GM12878 (cell line): ENCODE data around the gene MARS1. TPM values are rescaled to one million over a fixed set of nuclear protein-coding genes. Genes with fewer than 3 reads are reported as not detected.

Source experiments
- ATAC-seq: fragments of 200-7000 bp; cut with Tn5 transposase; 3 replicates; pipeline ENCODE4 v1.9.1; 2020; ENCODE audit warnings: mild to moderate bottlenecking, moderate library complexity
- BruUV-seq: library from RNA; stranded (reverse); fragments of 400-500 nt; replicated peaks from 2 replicates; lab custom pipeline; 2021; lab: Mats Ljungman, UMichigan
- CTCF ChIA-PET: fragments of 300-600 bp; sonication (Branson Sonifier 250); formaldehyde crosslinking; extraction: SDS; loops from one replicate; lab custom pipeline; 2021; ENCODE audit warnings: inconsistent platforms; lab: Yijun Ruan, JAX
- POLR2A ChIA-PET: fragments of 350-600 bp; formaldehyde crosslinking; extraction: SDS; loops from one replicate; lab custom pipeline; 2021; ENCODE audit warnings: inconsistent platforms; lab: Charles Lee
- RAD21 ChIA-PET: fragments of 300-600 bp; sonication (Branson Sonifier 250); formaldehyde crosslinking; loops from one replicate; lab custom pipeline; 2023; ENCODE audit warnings: antibody characterized with exemption; ENCODE audit not compliant: unreplicated experiment; lab: Charles Lee
- SMC1A ChIA-PET: fragments of 300-600 bp; sonication (Branson Sonifier 250); formaldehyde crosslinking; loops from one replicate; lab custom pipeline; 2023; ENCODE audit not compliant: unreplicated experiment, uncharacterized antibody; lab: Charles Lee
- DNase-seq: peaks from one replicate; pipeline ENCODE4 v3.0.0-alpha.2; 2011; ENCODE audit warnings: low read depth, low spot score
- FAIRE-seq: peaks from 3 replicates; lab custom pipeline; 2011; peaks lifted over from hg19 to GRCh38; lab: Jason Lieb, UNC
- H2AFZ ChIP-seq: 2 replicates; pipeline ENCODE4 v1.6.0; 2011; ENCODE audit warnings: low read depth, low read length, control low read depth; ENCODE audit not compliant: control insufficient read depth
- H3K27ac ChIP-seq: 2 replicates; pipeline ENCODE4 v1.5.1; 2011; ENCODE audit warnings: control low read depth; ENCODE audit not compliant: control insufficient read depth, insufficient read depth
- H3K27me3 ChIP-seq, 2 experiments: replicated peaks in 1 of 2; 2 replicates each; pipeline versions ENCODE4 v1.6.0 to v1.6.1; 2011; ENCODE audit warnings: low read length in 1 of 2; ENCODE audit not compliant: control insufficient read depth in 2 of 2, insufficient read depth in 2 of 2
- H3K36me3 ChIP-seq, 2 experiments: 2 replicates each; pipeline ENCODE4 v1.5.1; 2011; ENCODE audit warnings: low read length in 1 of 2; ENCODE audit not compliant: control insufficient read depth in 2 of 2, insufficient read depth in 2 of 2
- H3K4me1 ChIP-seq: 2 replicates; pipeline ENCODE4 v1.6.1; 2011; ENCODE audit warnings: mild to moderate bottlenecking, low read length, moderate library complexity, mixed read lengths; ENCODE audit not compliant: control insufficient read depth, insufficient read depth
- H3K4me2 ChIP-seq: 2 replicates; pipeline ENCODE4 v1.6.0; 2011; ENCODE audit warnings: control low read depth; ENCODE audit not compliant: control insufficient read depth, insufficient read depth
- H3K4me3 ChIP-seq: fragments of 200-600 bp; sonication (generic); 2 replicates; pipeline ENCODE4 v1.5.1; 2016
- H3K79me2 ChIP-seq: 2 replicates; pipeline ENCODE4 v1.6.0; 2011; ENCODE audit warnings: low read length; ENCODE audit not compliant: control insufficient read depth, insufficient read depth
- H3K9ac ChIP-seq: 2 replicates; pipeline ENCODE4 v1.8.0; 2011; ENCODE audit warnings: low read length, control low read depth, mixed read lengths; ENCODE audit not compliant: control insufficient read depth, insufficient read depth
- H3K9me3 ChIP-seq: replicated peaks from 3 replicates; pipeline ENCODE4 v1.5.1; 2011; ENCODE audit warnings: mild to moderate bottlenecking, low read length; ENCODE audit not compliant: control insufficient read depth, insufficient read depth
- H4K20me1 ChIP-seq: 2 replicates; pipeline ENCODE4 v1.6.0; 2011; ENCODE audit not compliant: control insufficient read depth, insufficient read depth
- BACH1 ChIP-seq: fragments of 450-650 bp; IDR thresholded peaks from 2 replicates; pipeline ENCODE4 v1.6.1; 2017; ENCODE audit warnings: mild to moderate bottlenecking, borderline replicate concordance
- POLR2A ChIP-seq: IDR thresholded peaks from 2 replicates; pipeline ENCODE4 v1.6.1; 2011; ENCODE audit warnings: low read depth, mild to moderate bottlenecking, low read length
- RUNX3 ChIP-seq: IDR thresholded peaks from 2 replicates; pipeline ENCODE4 v1.6.1; 2012; ENCODE audit warnings: low read length, inconsistent platforms
- ZBED1 ChIP-seq: IDR thresholded peaks from 2 replicates; pipeline ENCODE4 v1.6.1; 2016; ENCODE audit warnings: borderline replicate concordance
- WGBS: methylation state at CpG from one replicate; pipeline ENCODE4 v1.1.6; 2016; ENCODE audit warnings: low lambda C conversion rate; ENCODE audit not compliant: insufficient replicate concordance, insufficient coverage; ENCODE audit errors: missing lambda C conversion rate; 5-methylcytosine and 5-hydroxymethylcytosine counted together
- in situ Hi-C: fragments of 300-500 bp; cut with MboI; formaldehyde crosslinking; loops from 9 replicates; pipeline ENCODE4 v1.14.3; 2018; ENCODE audit warnings: mixed read lengths
- intact Hi-C: fragments of 100-400 bp; cut with micrococcal nuclease; formaldehyde crosslinking; loops from one replicate; pipeline ENCODE4 v1.14.2; 2022; ENCODE audit not compliant: unreplicated experiment
- polyA plus RNA-seq, 11 experiments: library from polyadenylated mRNA; depleted of rRNA in 4 of 11; unstranded in 6 of 11; stranded (reverse) in 5 of 11; fragments of >200 nt; fragmentation: Nextera tagmentation in 4 of 11; fragmentation: Illumina TruSeq in 1 of 11; extraction: Ambion mirVana in 4 of 11; extraction: Trizol in 1 of 11; gene quantifications; 1 replicate in 1 of 11; 2 replicates in 10 of 11; pipeline versions ENCODE4 v1.2.1 to v1.2.3, GENCODE V29; 2011 to 2016; ENCODE audit warnings: inconsistent platforms in 2 of 11, missing spikeins in 2 of 11, low read depth in 1 of 11
- total RNA-seq, 4 experiments: library from RNA; depleted of rRNA in 3 of 4; stranded (reverse); fragments of >200 nt in 3 of 4; fragmentation: Illumina TruSeq in 1 of 4; extraction: Trizol in 1 of 4; gene quantifications; 2 replicates each; pipeline versions ENCODE4 v1.2.1 to v1.2.3, GENCODE V29; 2013 to 2021

Gene MARS1
- total and polyA plus RNA-seq, 10 of the 15 experiments (the other 5 are each of a cell fraction or from before 2014, with no cell fraction given): 72.3 to 270 (median 153) TPM

DNA sequence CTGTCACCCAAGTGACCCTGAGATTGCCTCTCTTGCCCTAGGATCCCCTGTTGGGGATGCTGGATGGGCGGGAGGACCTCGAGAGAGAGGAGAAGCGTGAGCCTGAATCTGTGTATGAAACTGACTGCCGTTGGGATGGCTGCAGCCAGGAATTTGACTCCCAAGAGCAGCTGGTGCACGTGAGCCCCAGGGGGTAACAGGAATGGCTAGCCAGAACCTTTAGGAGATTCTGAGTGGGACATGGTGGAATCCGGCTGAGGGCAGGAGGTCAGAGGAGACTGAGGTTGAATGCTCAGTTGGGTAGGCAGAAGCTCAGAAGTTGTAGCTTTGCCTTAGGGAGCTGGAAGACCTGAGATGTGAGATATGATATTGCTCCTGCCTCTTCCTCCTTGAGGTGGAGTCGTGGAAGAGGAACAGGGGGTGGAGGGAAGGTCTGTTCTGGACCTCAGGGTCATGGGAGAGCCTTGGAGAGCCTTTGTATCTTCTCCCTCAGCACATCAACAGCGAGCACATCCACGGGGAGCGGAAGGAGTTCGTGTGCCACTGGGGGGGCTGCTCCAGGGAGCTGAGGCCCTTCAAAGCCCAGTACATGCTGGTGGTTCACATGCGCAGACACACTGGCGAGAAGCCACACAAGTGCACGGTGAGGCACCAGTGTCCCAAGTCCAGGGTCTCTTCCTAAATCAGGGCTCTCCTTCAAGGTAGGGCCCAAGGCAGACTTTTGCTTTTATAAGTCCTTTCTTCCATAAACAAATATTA lies 21.9 kb upstream of the MARS1 start:
- peaks cover 24% of the 10 kb centered on the region for H3K4me1 ChIP-seq
- CTCF ChIA-PET: interaction anchor here (1.0 to 2.1 kb wide), 6 partner anchors 8 to 221 kb away, joined by 3 to 8 read pairs (median 3); partner anchors contain the start of gene INHBE
- no peaks in the 10 kb centered on the region for H3K9me3 ChIP-seq
- SMC1A ChIA-PET: interaction anchor here (1.0 to 1.8 kb wide), 2 partner anchors 11 to 176 kb away, joined by 3 to 5 read pairs; no protein-coding TSS in a partner anchor
- no peak for DNase-seq
- no TSS peak for BruUV-seq
- TF ChIP-seq POLR2A (0 out of 2 replicates have a peak, but pooled peaks have one; percentile 33), ZBED1 (no peak)
- RAD21 ChIA-PET: interaction anchor here (0.5 to 1.0 kb wide), 3 partner anchors 10 to 18 kb away, joined by 3 read pairs; partner anchors contain the start of gene INHBE
- ATAC-seq: no peak
- H3K4me2 ChIP-seq: no peak overlapping the region
- intact Hi-C loops: no loop called here
- 72% methylated on average over 14 of the region's 14 CpGs for WGBS
- H2AFZ ChIP-seq: no peak overlapping the region
- 0 out of 4 replicates have a peak, but pooled peaks cover 0 to 3% of the 10 kb centered on the region in 2 experiments for H3K27me3 ChIP-seq
- H3K79me2 ChIP-seq: no peaks in the 10 kb centered on the region
- H4K20me1 ChIP-seq: no peaks in the 10 kb centered on the region
- POLR2A ChIA-PET: interaction anchor here (0.9 to 1.8 kb wide), 5 partner anchors 9 to 55 kb away, joined by 3 to 8 read pairs (median 4); partner anchors contain the start of genes ARHGAP9 and DDIT3
- no peak for FAIRE-seq
- H3K36me3 ChIP-seq: peaks cover 0 to 7% of the 10 kb centered on the region in 2 experiments; a peak in 1 of 4 replicates
- H3K4me3 ChIP-seq: no peak overlapping the region
- no peak overlapping the region for H3K9ac ChIP-seq
- in situ Hi-C loops: no loop called here
- no peak overlapping the region for H3K27ac ChIP-seq

DNA sequence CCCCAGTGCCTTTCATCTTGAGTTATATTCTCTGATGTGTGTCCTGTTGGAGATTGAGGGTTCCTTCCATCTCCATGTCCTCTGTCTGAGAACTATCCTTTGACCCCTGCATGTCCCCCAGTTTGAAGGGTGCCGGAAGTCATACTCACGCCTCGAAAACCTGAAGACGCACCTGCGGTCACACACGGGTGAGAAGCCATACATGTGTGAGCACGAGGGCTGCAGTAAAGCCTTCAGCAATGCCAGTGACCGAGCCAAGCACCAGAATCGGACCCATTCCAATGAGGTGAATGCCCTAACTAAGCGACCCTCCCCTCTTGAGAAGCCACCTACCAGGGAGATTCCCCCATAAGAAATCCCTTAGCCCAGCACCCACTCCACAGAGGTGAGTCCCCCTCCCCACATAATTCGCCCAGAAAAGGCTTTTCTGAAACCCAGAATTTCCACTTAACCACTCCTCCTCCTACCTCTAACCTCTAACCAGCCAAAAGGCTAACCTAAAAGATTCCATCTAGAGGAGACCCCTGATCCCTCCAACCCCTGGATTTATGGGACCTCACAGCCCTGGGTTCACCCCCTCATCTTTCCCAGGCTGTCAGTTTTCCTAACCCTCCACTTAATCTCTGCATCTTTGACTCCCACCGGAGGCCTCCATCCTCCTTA lies 20.5 kb upstream of the MARS1 start:
- ChIA-PET CTCF (no interaction called here), RAD21 (no interaction called here), POLR2A (interaction anchor here (0.9 to 1.0 kb wide), 2 partner anchors 7 to 9 kb away, joined by 3 to 6 read pairs; no protein-coding TSS in a partner anchor), SMC1A (no interaction called here)
- TF ChIP-seq RUNX3: peak; percentile 49
- TF ChIP-seq BACH1: no peak
- H3K4me2 ChIP-seq: no peak overlapping the region
- H3K27me3 ChIP-seq: no peaks in the 10 kb centered on the region
- H2AFZ ChIP-seq: no peak overlapping the region
- 30% methylated on average over 11 of the region's 12 CpGs for WGBS
- H3K4me1 ChIP-seq: peaks cover 21% of the 10 kb centered on the region
- FAIRE-seq (no peak), DNase-seq (no peak), ATAC-seq (no peak)
- H3K9me3 ChIP-seq: no peaks in the 10 kb centered on the region
- H3K36me3 ChIP-seq: peaks cover 0 to 11% of the 10 kb centered on the region in 2 experiments; a peak in 2 of 4 replicates
- intact Hi-C loops (no loop called here), in situ Hi-C loops (no loop called here)
- no peak overlapping the region for H3K9ac ChIP-seq
- no peaks in the 10 kb centered on the region for H3K79me2 ChIP-seq
- no peak overlapping the region for H3K27ac ChIP-seq
- H4K20me1 ChIP-seq: no peaks in the 10 kb centered on the region
- no peak overlapping the region for H3K4me3 ChIP-seq
- BruUV-seq: no TSS peak
